ENCODE measurements around the gene SEC14L3.
A peak's percentile ranks its signal among the peaks of the same experiment; 100 is the strongest.

SEC14L3 gene

GRCh38 chr22:30441088-30441487 is 30.7 kb downstream of the SEC14L3 start:
- no peak for DNase-seq

- no peak for DNase-seq
Observed at GRCh38 chr22:30439836-30440235, 32.0 kb downstream of the SEC14L3 start.

- no peak for DNase-seq
Observed at GRCh38 chr22:30439226-30439625, 32.6 kb downstream of the SEC14L3 start.

GRCh38 chr22:30438559-30438958 is 33.3 kb downstream of the SEC14L3 start:
- no peak for DNase-seq

GRCh38 chr22:30436196-30436595 is 35.6 kb downstream of the SEC14L3 start:
- DNase-seq: no peak

- no peak for DNase-seq
Observed at GRCh38 chr22:30435674-30436126, 36.1 kb downstream of the SEC14L3 start.

GRCh38 chr22:30434843-30435242 is 37.0 kb downstream of the SEC14L3 start:
- DNase-seq: no peak

- no peak for DNase-seq
Observed at GRCh38 chr22:30433773-30434172, 38.0 kb downstream of the SEC14L3 start.

GRCh38 chr22:30433227-30433626 is 38.6 kb downstream of the SEC14L3 start:
- DNase-seq: no peak

- DNase-seq: no peak
Observed at GRCh38 chr22:30432520-30432919, 39.3 kb downstream of the SEC14L3 start.

- DNase-seq: no peak
Observed at GRCh38 chr22:30432096-30432495, 39.7 kb downstream of the SEC14L3 start.

- no peak for DNase-seq
Observed at GRCh38 chr22:30430933-30431332, 40.9 kb downstream of the SEC14L3 start.

GRCh38 chr22:30429887-30430286 is 41.9 kb downstream of the SEC14L3 start:
- DNase-seq: no peak

- no peak for DNase-seq
Observed at GRCh38 chr22:30427871-30428270, 43.9 kb downstream of the SEC14L3 start.

- peak; percentile 43 for DNase-seq
Observed at GRCh38 chr22:30426388-30427353, 45.1 kb downstream of the SEC14L3 start.

- peak; percentile 43 for DNase-seq
Observed at GRCh38 chr22:30425616-30426387, 46.0 kb downstream of the SEC14L3 start, which contains the start of gene MTFP1. Gene MTFP1 (plus strand): TSS chr22:30425768. CDS start chr22:30425880, 112 bp downstream.

- DNase-seq: no peak
Observed at GRCh38 chr22:30425327-30425615, 46.5 kb downstream of the SEC14L3 start.

GRCh38 chr22:30424534-30425326 is 47.1 kb downstream of the SEC14L3 start:
- DNase-seq: no peak

- DNase-seq: peak; percentile 98
Observed at GRCh38 chr22:30423959-30424533, 47.8 kb downstream of the SEC14L3 start.

GRCh38 chr22:30423301-30423958 is 48.4 kb downstream of the SEC14L3 start:
- no peak for DNase-seq

- DNase-seq: no peak
Observed at GRCh38 chr22:30422481-30423300, 49.1 kb downstream of the SEC14L3 start.
